GM12875 (cell line): ENCODE measurements around the gene IBA57.
A peak's percentile ranks its signal among the peaks of the same experiment; 100 is the strongest.

Experiments
- H3K4me3 ChIP-seq: one replicate; pipeline ENCODE4 v1.5.1; 2011; ENCODE audit warnings: low read depth, low read length, control low read depth
- TF ChIP-seq, protein P1 (sequence below): IDR thresholded peaks from 2 replicates; pipeline ENCODE4 v1.5.1; 2011; ENCODE audit warnings: low read depth, mild to moderate bottlenecking, control low read depth, inconsistent platforms, low read length, moderate library complexity, borderline replicate concordance; ENCODE audit not compliant: insufficient read depth

The IBA57 gene

GRCh38 chr1:228165372-228166169 is at the start of gene IBA57:
Gene IBA57, plus strand, starts transcription at chr1:228165804. Its CDS starts 13 bp downstream, at chr1:228165817.
- peak within 1 kb of the TSS; percentile 71 for H3K4me3 ChIP-seq
- TF ChIP-seq, protein P1, sequence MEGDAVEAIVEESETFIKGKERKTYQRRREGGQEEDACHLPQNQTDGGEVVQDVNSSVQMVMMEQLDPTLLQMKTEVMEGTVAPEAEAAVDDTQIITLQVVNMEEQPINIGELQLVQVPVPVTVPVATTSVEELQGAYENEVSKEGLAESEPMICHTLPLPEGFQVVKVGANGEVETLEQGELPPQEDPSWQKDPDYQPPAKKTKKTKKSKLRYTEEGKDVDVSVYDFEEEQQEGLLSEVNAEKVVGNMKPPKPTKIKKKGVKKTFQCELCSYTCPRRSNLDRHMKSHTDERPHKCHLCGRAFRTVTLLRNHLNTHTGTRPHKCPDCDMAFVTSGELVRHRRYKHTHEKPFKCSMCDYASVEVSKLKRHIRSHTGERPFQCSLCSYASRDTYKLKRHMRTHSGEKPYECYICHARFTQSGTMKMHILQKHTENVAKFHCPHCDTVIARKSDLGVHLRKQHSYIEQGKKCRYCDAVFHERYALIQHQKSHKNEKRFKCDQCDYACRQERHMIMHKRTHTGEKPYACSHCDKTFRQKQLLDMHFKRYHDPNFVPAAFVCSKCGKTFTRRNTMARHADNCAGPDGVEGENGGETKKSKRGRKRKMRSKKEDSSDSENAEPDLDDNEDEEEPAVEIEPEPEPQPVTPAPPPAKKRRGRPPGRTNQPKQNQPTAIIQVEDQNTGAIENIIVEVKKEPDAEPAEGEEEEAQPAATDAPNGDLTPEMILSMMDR: peak; percentile 98

DNA sequence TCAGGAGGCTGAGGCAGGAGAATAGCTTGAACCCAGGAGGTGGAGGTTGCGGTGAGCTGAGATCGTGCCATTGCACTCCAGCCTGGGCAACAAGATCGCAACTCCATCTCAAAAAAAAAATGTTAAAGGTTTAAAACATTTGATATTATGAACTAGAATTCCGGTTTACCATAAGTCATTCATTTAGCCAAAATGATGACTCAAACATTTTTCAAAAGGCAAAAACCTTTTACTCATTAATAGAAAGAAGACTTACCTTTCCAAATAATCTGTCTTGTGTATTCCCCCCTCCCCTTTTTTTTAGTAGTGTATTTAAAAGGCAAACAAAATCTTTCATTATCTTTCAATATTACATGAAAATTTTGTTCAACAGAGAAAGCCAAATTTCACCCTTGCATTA is 48.3 kb upstream of the IBA57 start:
- TF ChIP-seq, protein P1: no peak
- no peak overlapping the region for H3K4me3 ChIP-seq

DNA sequence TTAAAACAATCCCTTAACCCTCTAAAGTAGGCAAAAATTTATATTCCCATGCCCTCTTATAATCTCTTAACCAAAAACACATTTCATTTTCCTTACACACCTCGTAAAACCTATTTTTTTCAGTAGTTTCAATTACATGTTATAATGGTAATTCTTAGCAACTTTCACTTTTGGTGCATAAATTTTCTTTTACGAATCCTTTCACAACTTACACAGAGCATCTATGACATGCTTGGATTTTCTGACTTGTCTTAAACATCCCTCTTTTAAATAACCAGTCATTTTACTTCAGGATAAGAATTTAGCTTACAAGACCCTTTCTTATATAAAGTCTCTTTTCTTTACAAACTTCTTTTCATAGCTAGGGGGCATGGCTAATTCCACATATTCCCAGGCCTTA is 47.6 kb upstream of the IBA57 start:
- TF ChIP-seq, protein P1: no peak

GRCh38 chr1:228120351-228120750 is 45.3 kb upstream of the IBA57 start:
- TF ChIP-seq, protein P1: no peak

More for the DNA sequence above, 47.6 kb upstream of the IBA57 start:
- no peak overlapping the region for H3K4me3 ChIP-seq

DNA sequence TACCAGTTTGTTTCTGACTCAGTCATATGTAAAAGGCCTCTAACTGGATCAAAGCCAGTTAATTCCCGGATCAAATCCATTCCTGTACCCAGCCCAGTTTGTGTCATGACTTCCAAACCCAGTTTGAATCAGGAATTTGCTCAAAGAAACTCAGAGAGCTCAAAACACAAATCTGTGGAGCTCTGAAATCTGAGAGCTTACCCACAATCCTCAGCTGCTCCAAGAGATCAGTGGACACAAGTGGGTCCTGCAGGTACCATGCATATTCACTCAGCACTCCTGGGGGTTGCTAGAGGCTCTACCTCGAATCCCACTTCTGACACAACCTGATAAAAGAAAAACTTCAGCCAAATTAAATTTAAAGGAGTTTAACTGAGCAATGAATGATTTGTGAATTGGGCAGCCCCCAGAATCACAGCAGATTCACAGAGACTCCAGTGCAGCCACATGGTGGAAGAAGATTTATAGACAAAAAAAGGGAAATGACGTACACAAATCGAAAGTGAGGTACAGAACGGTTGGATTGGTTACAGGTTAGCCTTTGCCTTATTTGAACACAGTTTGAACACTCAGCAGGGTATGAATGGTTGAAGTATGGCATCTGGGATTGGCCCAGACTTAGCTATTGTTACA is 44.6 kb upstream of the IBA57 start:
- H3K4me3 ChIP-seq: no peak overlapping the region
- TF ChIP-seq, protein P1: no peak

More at GRCh38 chr1:228120351-228120750, 45.3 kb upstream of the IBA57 start:
- H3K4me3 ChIP-seq: no peak overlapping the region

GRCh38 chr1:228122921-228123441 is 42.6 kb upstream of the IBA57 start:
- TF ChIP-seq, protein P1: no peak
- H3K4me3 ChIP-seq: no peak overlapping the region
